Activated T-helper 17 cell treated with anti-CD3 and anti-CD28 coated beads, Interleukin-2, amount 50 U/mL, for 72 hours (primary cell): ENCODE data around the gene CEBPA. TPM values are rescaled to one million over a fixed set of nuclear protein-coding genes. Genes with fewer than 3 reads are reported as not detected.

Source experiments
- ATAC-seq: fragments of 150-1000 bp; cut with Tn5 transposase; replicated peaks from 2 replicates; pipeline ENCODE4 v1.10.0; 2021; ENCODE audit warnings: mild to moderate bottlenecking, moderate library complexity
- H3K27ac Mint-ChIP-seq: one replicate; pipeline ENCODE4 v1.8.0; 2022; ENCODE audit warnings: mixed read lengths
- H3K27me3 Mint-ChIP-seq: one replicate; pipeline ENCODE4 v1.8.0; 2022; ENCODE audit warnings: mixed read lengths
- H3K36me3 Mint-ChIP-seq: one replicate; pipeline ENCODE4 v1.8.0; 2022; ENCODE audit warnings: low read depth, mild to moderate bottlenecking, mixed read lengths
- H3K4me1 Mint-ChIP-seq: one replicate; pipeline ENCODE4 v1.8.0; 2022; ENCODE audit warnings: mixed read lengths
- H3K4me3 Mint-ChIP-seq: one replicate; pipeline ENCODE4 v1.8.0; 2022; ENCODE audit warnings: mild to moderate bottlenecking, mixed read lengths
- H3K9me3 Mint-ChIP-seq: one replicate; pipeline ENCODE4 v1.8.0; 2022; ENCODE audit warnings: mixed read lengths
- total RNA-seq, 2 donors: library from RNA; stranded (reverse); gene quantifications; one replicate each; pipeline ENCODE4 v1.2.3, GENCODE V29; 2022

CEBPA gene
- total RNA-seq, 2 donors from 2014 or later: 0.21 to 0.26 TPM

- no peaks in the 10 kb centered on the region for H3K36me3 Mint-ChIP-seq
- no peak overlapping the region for H3K27ac Mint-ChIP-seq
- ATAC-seq: no peak
- H3K4me3 Mint-ChIP-seq: no peak overlapping the region
- peaks cover 5% of the 10 kb centered on the region for H3K4me1 Mint-ChIP-seq
- peaks cover 11% of the 10 kb centered on the region for H3K9me3 Mint-ChIP-seq
- H3K27me3 Mint-ChIP-seq: peaks cover 3% of the 10 kb centered on the region
Measured at GRCh38 chr19:33290956-33291622, 11.2 kb downstream of the CEBPA start.

GRCh38 chr19:33290082-33290815 lies 12.1 kb downstream of the CEBPA start:
- H3K36me3 Mint-ChIP-seq: no peaks in the 10 kb centered on the region
- no peak for ATAC-seq
- no peak overlapping the region for H3K27ac Mint-ChIP-seq
- no peak overlapping the region for H3K4me3 Mint-ChIP-seq
- H3K9me3 Mint-ChIP-seq: peaks cover 11% of the 10 kb centered on the region
- peaks cover 3% of the 10 kb centered on the region for H3K27me3 Mint-ChIP-seq
- peaks cover 5% of the 10 kb centered on the region for H3K4me1 Mint-ChIP-seq

GRCh38 chr19:33289261-33289660 lies 13.1 kb downstream of the CEBPA start:
- Mint-ChIP-seq H3K9me3 (peaks cover 11% of the 10 kb centered on the region), H3K36me3 (no peaks in the 10 kb centered on the region), H3K4me1 (peaks cover 5% of the 10 kb centered on the region), H3K27me3 (peaks cover 3% of the 10 kb centered on the region), H3K27ac (no peak overlapping the region), H3K4me3 (no peak overlapping the region)
- ATAC-seq: no peak

- Mint-ChIP-seq H3K36me3 (no peaks in the 10 kb centered on the region), H3K9me3 (peaks cover 11% of the 10 kb centered on the region), H3K27me3 (peaks cover 3% of the 10 kb centered on the region), H3K4me1 (peaks cover 5% of the 10 kb centered on the region), H3K4me3 (no peak overlapping the region), H3K27ac (no peak overlapping the region)
- no peak for ATAC-seq
Measured at GRCh38 chr19:33288666-33289065, 13.7 kb downstream of the CEBPA start.

GRCh38 chr19:33287927-33288326 lies 14.4 kb downstream of the CEBPA start:
- H3K27me3 Mint-ChIP-seq: no peaks in the 10 kb centered on the region
- peaks cover 5% of the 10 kb centered on the region for H3K4me1 Mint-ChIP-seq
- ATAC-seq: no peak
- H3K27ac Mint-ChIP-seq: no peak overlapping the region
- no peaks in the 10 kb centered on the region for H3K36me3 Mint-ChIP-seq
- H3K9me3 Mint-ChIP-seq: peaks cover 11% of the 10 kb centered on the region
- H3K4me3 Mint-ChIP-seq: no peak overlapping the region

GRCh38 chr19:33287438-33287837 lies 14.9 kb downstream of the CEBPA start:
- ATAC-seq: no peak
- Mint-ChIP-seq H3K27ac (no peak overlapping the region), H3K9me3 (peaks cover 11% of the 10 kb centered on the region), H3K4me3 (no peak overlapping the region), H3K27me3 (no peaks in the 10 kb centered on the region), H3K4me1 (peaks cover 5% of the 10 kb centered on the region), H3K36me3 (no peaks in the 10 kb centered on the region)

GRCh38 chr19:33286899-33287298 lies 15.4 kb downstream of the CEBPA start:
- no peak overlapping the region for H3K27ac Mint-ChIP-seq
- no peaks in the 10 kb centered on the region for H3K27me3 Mint-ChIP-seq
- no peaks in the 10 kb centered on the region for H3K36me3 Mint-ChIP-seq
- peak; percentile 75 for ATAC-seq
- peaks cover 11% of the 10 kb centered on the region for H3K9me3 Mint-ChIP-seq
- no peak overlapping the region for H3K4me3 Mint-ChIP-seq
- peaks cover 5% of the 10 kb centered on the region for H3K4me1 Mint-ChIP-seq

GRCh38 chr19:33285441-33285927 lies 16.9 kb downstream of the CEBPA start:
- Mint-ChIP-seq H3K4me1 (peaks cover 7% of the 10 kb centered on the region), H3K27ac (no peak overlapping the region), H3K4me3 (no peak overlapping the region), H3K9me3 (peaks cover 11% of the 10 kb centered on the region), H3K36me3 (no peaks in the 10 kb centered on the region), H3K27me3 (no peaks in the 10 kb centered on the region)
- ATAC-seq: no peak

GRCh38 chr19:33284756-33285155 lies 17.6 kb downstream of the CEBPA start:
- Mint-ChIP-seq H3K9me3 (peaks cover 11% of the 10 kb centered on the region), H3K36me3 (no peaks in the 10 kb centered on the region), H3K4me3 (no peak overlapping the region), H3K4me1 (peaks cover 12% of the 10 kb centered on the region), H3K27ac (no peak overlapping the region), H3K27me3 (no peaks in the 10 kb centered on the region)
- no peak for ATAC-seq

GRCh38 chr19:33284146-33284643 lies 18.1 kb downstream of the CEBPA start:
- H3K4me3 Mint-ChIP-seq: no peak overlapping the region
- H3K36me3 Mint-ChIP-seq: no peaks in the 10 kb centered on the region
- peaks cover 12% of the 10 kb centered on the region for H3K4me1 Mint-ChIP-seq
- ATAC-seq: no peak
- H3K27me3 Mint-ChIP-seq: no peaks in the 10 kb centered on the region
- H3K27ac Mint-ChIP-seq: no peak overlapping the region
- H3K9me3 Mint-ChIP-seq: peaks cover 10% of the 10 kb centered on the region

GRCh38 chr19:33283589-33283988 lies 18.7 kb downstream of the CEBPA start:
- H3K36me3 Mint-ChIP-seq: no peaks in the 10 kb centered on the region
- peaks cover 4% of the 10 kb centered on the region for H3K9me3 Mint-ChIP-seq
- no peaks in the 10 kb centered on the region for H3K27me3 Mint-ChIP-seq
- H3K4me3 Mint-ChIP-seq: no peak overlapping the region
- ATAC-seq: no peak
- H3K27ac Mint-ChIP-seq: no peak overlapping the region
- peaks cover 12% of the 10 kb centered on the region for H3K4me1 Mint-ChIP-seq

GRCh38 chr19:33282036-33282671 lies 20.2 kb downstream of the CEBPA start:
- Mint-ChIP-seq H3K36me3 (no peaks in the 10 kb centered on the region), H3K4me1 (peaks cover 12% of the 10 kb centered on the region), H3K4me3 (no peak overlapping the region), H3K27me3 (no peaks in the 10 kb centered on the region), H3K9me3 (no peaks in the 10 kb centered on the region), H3K27ac (no peak overlapping the region)
- no peak for ATAC-seq

GRCh38 chr19:33281296-33281926 lies 20.9 kb downstream of the CEBPA start:
- H3K36me3 Mint-ChIP-seq: no peaks in the 10 kb centered on the region
- no peaks in the 10 kb centered on the region for H3K9me3 Mint-ChIP-seq
- H3K27me3 Mint-ChIP-seq: no peaks in the 10 kb centered on the region
- peaks cover 7% of the 10 kb centered on the region for H3K4me1 Mint-ChIP-seq
- H3K27ac Mint-ChIP-seq: no peak overlapping the region
- no peak for ATAC-seq
- H3K4me3 Mint-ChIP-seq: no peak overlapping the region

GRCh38 chr19:33280351-33280921 lies 21.9 kb downstream of the CEBPA start:
- no peaks in the 10 kb centered on the region for H3K9me3 Mint-ChIP-seq
- peak overlapping the region; percentile 16 for H3K27ac Mint-ChIP-seq
- peaks cover 7% of the 10 kb centered on the region for H3K4me1 Mint-ChIP-seq
- ATAC-seq: peak; percentile 97
- peak overlapping the region; percentile 2 for H3K4me3 Mint-ChIP-seq
- H3K36me3 Mint-ChIP-seq: no peaks in the 10 kb centered on the region
- no peaks in the 10 kb centered on the region for H3K27me3 Mint-ChIP-seq
